Testis (tissue), 3 donors: ENCODE data around the gene SAMD4A. TPM values are rescaled to one million over a fixed set of nuclear protein-coding genes. Genes with fewer than 3 reads are reported as not detected.

ENCODE experiments used
- DNase-seq: peaks from one replicate; pipeline ENCODE4 v3.0.0-alpha.2; 2019
- H3K27ac ChIP-seq, 2 donors: fragments of 200-600 bp; sonication (generic); one replicate each; pipeline ENCODE4 v1.5.1; 2019
- H3K27me3 ChIP-seq: fragments of 200-600 bp; sonication (generic); one replicate; pipeline ENCODE4 v1.5.1; 2019
- H3K36me3 ChIP-seq: fragments of 200-600 bp; sonication (generic); one replicate; pipeline ENCODE4 v1.5.1; 2017; ENCODE audit warnings: low read depth; ENCODE audit errors: missing control alignments
- H3K4me1 ChIP-seq: fragments of 200-600 bp; sonication (generic); one replicate; pipeline ENCODE4 v1.5.1; 2019
- H3K4me3 ChIP-seq, 2 donors: fragments of 200-600 bp; sonication (generic); one replicate each; pipeline ENCODE4 v1.5.1; 2017 to 2019
- H3K9me3 ChIP-seq: fragments of 200-600 bp; sonication (generic); one replicate; pipeline ENCODE4 v1.5.1; 2017
- CTCF ChIP-seq, 3 experiments: fragments of 450-650 bp in 2 of 3; fragments of 200-600 bp in 1 of 3; sonication (generic) in 1 of 3; IDR thresholded peaks; one replicate each; pipeline ENCODE4 v1.5.1; 2016 to 2019; ENCODE audit warnings: antibody characterized with exemption in 3 of 3, mild to moderate bottlenecking in 2 of 3, moderate library complexity in 1 of 3
- POLR2A ChIP-seq: fragments of 450-650 bp; IDR thresholded peaks from one replicate; pipeline ENCODE4 v1.6.1; 2017; ENCODE audit warnings: antibody characterized with exemption, mild to moderate bottlenecking, moderate library complexity
- WGBS, 2 donors: methylation state at CpG; one replicate each; pipeline ENCODE4 v1.1.5; 2018; 5-methylcytosine and 5-hydroxymethylcytosine counted together
- intact Hi-C: fragments of 100-400 bp; cut with DNase I; formaldehyde crosslinking; loops from one replicate; pipeline ENCODE4 v1.15.1; 2023; ENCODE audit warnings: low total_unique reads
- polyA plus RNA-seq: library from polyadenylated mRNA; stranded (reverse); fragments of 350-450 nt; fragmentation: Illumina TruSeq; extraction: RNeasy Lipid Tissue Mini Kit (QIAGEN cat#74804); gene quantifications from one replicate; pipeline ENCODE4 v1.2.3, GENCODE V29; 2014; ENCODE audit warnings: low read depth, low replicate concordance; ENCODE audit not compliant: insufficient read depth
- total RNA-seq, 2 donors: library from RNA; depleted of rRNA; stranded (reverse); fragments of >200 nt; gene quantifications; one replicate each; pipeline ENCODE4 v1.2.3, GENCODE V29; 2016

Gene SAMD4A
- total and polyA plus RNA-seq, 3 donors from 2014 or later, result 103 to 369 (median 259) TPM

- TF ChIP-seq POLR2A (no peak), CTCF (IDR thresholded peaks at IDR 0.05) (no peak)
- Histone ChIP-seq H3K4me1 (peaks cover 9% of the 10 kb centered on the region), H3K36me3 (no peaks in the 10 kb centered on the region), H3K4me3 (no peak overlapping the region), H3K27me3 (no peaks in the 10 kb centered on the region), H3K27ac (no peak overlapping the region), H3K9me3 (no peaks in the 10 kb centered on the region)
- intact Hi-C loops, result no loop called here
- no peak for DNase-seq
- 92 to 95% methylated on average over 5 of the region's 5 CpGs for WGBS, 2 donors
Observed at GRCh38 chr14:54702492-54702891, 135.6 kb downstream of the SAMD4A start.

- WGBS, 2 donors, result 95 to 98% methylated on average over 5 of the region's 5 CpGs
- no peaks in the 10 kb centered on the region for H3K9me3 ChIP-seq
- no peaks in the 10 kb centered on the region for H3K36me3 ChIP-seq
- no peak overlapping the region for H3K4me3 ChIP-seq
- DNase-seq, result no peak
- TF ChIP-seq POLR2A (no peak), CTCF (IDR thresholded peaks at IDR 0.05) (no peak)
- intact Hi-C loops, result no loop called here
- peaks cover 9% of the 10 kb centered on the region for H3K4me1 ChIP-seq
- H3K27ac ChIP-seq, result no peak overlapping the region
- H3K27me3 ChIP-seq, result no peaks in the 10 kb centered on the region
Observed at GRCh38 chr14:54703082-54703481, 136.2 kb downstream of the SAMD4A start.

GRCh38 chr14:54703724-54704123 is 136.8 kb downstream of the SAMD4A start:
- no peak for TF ChIP-seq POLR2A
- 94 to 96% methylated on average over 2 of the region's 2 CpGs for WGBS, 2 donors
- no peak overlapping the region for H3K4me3 ChIP-seq

GRCh38 chr14:54704768-54705167 is 137.8 kb downstream of the SAMD4A start:
- no peaks in the 10 kb centered on the region for H3K36me3 ChIP-seq
- 92 to 98% methylated on average over 2 of the region's 2 CpGs for WGBS, 2 donors
- intact Hi-C loops, result no loop called here
- no peak for DNase-seq
- no peaks in the 10 kb centered on the region for H3K9me3 ChIP-seq
- no peaks in the 10 kb centered on the region for H3K4me1 ChIP-seq
- TF ChIP-seq POLR2A, result no peak
- TF ChIP-seq CTCF (IDR thresholded peaks at IDR 0.05), result no peak
- no peak overlapping the region for H3K4me3 ChIP-seq
- no peak overlapping the region for H3K27ac ChIP-seq
- H3K27me3 ChIP-seq, result no peaks in the 10 kb centered on the region

More at GRCh38 chr14:54703724-54704123, 136.8 kb downstream of the SAMD4A start:
- Histone ChIP-seq H3K36me3 (no peaks in the 10 kb centered on the region), H3K4me1 (peaks cover 6% of the 10 kb centered on the region), H3K9me3 (no peaks in the 10 kb centered on the region), H3K27ac (no peak overlapping the region), H3K27me3 (no peaks in the 10 kb centered on the region)
- intact Hi-C loops, result no loop called here
- no peak for DNase-seq

- DNase-seq, result no peak
- Histone ChIP-seq H3K36me3 (no peaks in the 10 kb centered on the region), H3K4me1 (peaks cover 5% of the 10 kb centered on the region), H3K9me3 (no peaks in the 10 kb centered on the region), H3K27me3 (no peaks in the 10 kb centered on the region), H3K27ac (no peak overlapping the region), H3K4me3 (no peak overlapping the region)
- intact Hi-C loops, result no loop called here
- TF ChIP-seq POLR2A, result no peak
- no peak for TF ChIP-seq CTCF (IDR thresholded peaks at IDR 0.05)
- WGBS, 2 donors, result 84 to 97% methylated on average over 2 of the region's 2 CpGs
Observed at GRCh38 chr14:54706769-54707168, 139.8 kb downstream of the SAMD4A start.
